Gastroesophageal sphincter (tissue), 4 donors: ENCODE results near the gene MED25. TPM values are rescaled to one million over a fixed set of nuclear protein-coding genes. Genes with fewer than 3 reads are reported as not detected.

ENCODE experiments used
- ATAC-seq: fragments of 150-250 bp; one replicate; pipeline ENCODE4 v1.9.1; 2016; ENCODE audit warnings: mild to moderate bottlenecking, moderate library complexity
- H3K27ac ChIP-seq, 4 donors: fragments of 200-600 bp; sonication (generic) in 3 of 4; 1 replicate in 3 of 4; 2 replicates in 1 of 4; pipeline ENCODE4 v1.5.1; 2016 to 2019
- H3K27me3 ChIP-seq: fragments of 200-600 bp; sonication (generic); one replicate; pipeline ENCODE4 v1.5.1; 2019
- H3K36me3 ChIP-seq, 2 donors: fragments of 200-600 bp; sonication (generic); one replicate each; pipeline ENCODE4 v1.5.1; 2019; ENCODE audit warnings: control low read depth in 1 of 2
- H3K4me1 ChIP-seq, 3 donors: fragments of 200-600 bp; sonication (generic); 1 replicate in 2 of 3; 2 replicates in 1 of 3; pipeline ENCODE4 v1.5.1; 2016 to 2019; ENCODE audit warnings: control low read depth in 2 of 3
- H3K4me3 ChIP-seq, 2 donors: fragments of 200-600 bp; sonication (generic); one replicate each; pipeline ENCODE4 v1.5.1; 2019; ENCODE audit warnings: mild to moderate bottlenecking in 1 of 2, moderate library complexity in 1 of 2
- H3K9me3 ChIP-seq, 3 donors: fragments of 200-600 bp; sonication (generic); one replicate each; pipeline ENCODE4 v1.5.1; 2017 to 2019; ENCODE audit warnings: control low read depth in 2 of 3
- CTCF ChIP-seq, 4 experiments: fragments of 200-600 bp in 2 of 4; fragments of 450-650 bp in 2 of 4; sonication (generic) in 1 of 4; IDR thresholded peaks; one replicate each; pipeline ENCODE4 v1.5.1; 2017 to 2019; ENCODE audit warnings: antibody characterized with exemption in 4 of 4, mild to moderate bottlenecking in 2 of 4, moderate library complexity in 2 of 4
- EP300 ChIP-seq: sonication (generic); formaldehyde crosslinking; IDR thresholded peaks from one replicate; pipeline ENCODE4 v1.6.1; 2017; ENCODE audit warnings: antibody characterized with exemption, mild to moderate bottlenecking
- POLR2A ChIP-seq, 2 donors: fragments of 450-650 bp; IDR thresholded peaks; one replicate each; pipeline ENCODE4 v1.6.1; 2017; ENCODE audit warnings: antibody characterized with exemption in 2 of 2, mild to moderate bottlenecking in 2 of 2, moderate library complexity in 1 of 2
- POLR2AphosphoS5 ChIP-seq: sonication (generic); formaldehyde crosslinking; IDR thresholded peaks from one replicate; pipeline ENCODE4 v1.6.1; 2017; ENCODE audit warnings: antibody characterized with exemption
- WGBS, 2 donors: methylation state at CpG; one replicate each; pipeline ENCODE4 v1.1.5; 2018; ENCODE audit warnings: low coverage in 1 of 2; 5-methylcytosine and 5-hydroxymethylcytosine counted together
- total RNA-seq, 4 donors: library from RNA; depleted of rRNA; stranded (reverse); fragments of >200 nt; gene quantifications; one replicate each; pipeline ENCODE4 v1.1.0, GENCODE V29; 2016

Gene MED25
- total RNA-seq, 4 donors from 2014 or later = 26.7 to 36.1 (median 28.7) TPM

- ATAC-seq = no peak
Measured at GRCh38 chr19:49779731-49780555, 38.1 kb upstream of the MED25 start.

GRCh38 chr19:49780861-49781260 lies 37.2 kb upstream of the MED25 start:
- Histone ChIP-seq H3K4me3 (no peak overlapping the region), H3K36me3 (peaks cover 0 to 65% of the 10 kb centered on the region in 2 donors), H3K27ac (no peak overlapping the region), H3K27me3 (no peaks in the 10 kb centered on the region), H3K9me3 (no peaks in the 10 kb centered on the region), H3K4me1 (peaks cover 0 to 4% (median 0%) of the 10 kb centered on the region in 3 donors)
- ATAC-seq = no peak
- 76 to 84% methylated on average over 3 to 8 of the region's 8 CpGs for WGBS, 2 donors
- TF ChIP-seq CTCF (IDR thresholded peaks at IDR 0.05) = no peak
- TF ChIP-seq POLR2A (IDR thresholded peaks at IDR 0.05) = no peak

More at GRCh38 chr19:49779731-49780555, 38.1 kb upstream of the MED25 start:
- peaks cover 0 to 61% of the 10 kb centered on the region in 2 donors for H3K36me3 ChIP-seq
- H3K27me3 ChIP-seq = no peaks in the 10 kb centered on the region
- TF ChIP-seq POLR2AphosphoS5 (no peak), CTCF (IDR thresholded peaks at IDR 0.05) (no peak), EP300 (no peak), POLR2A (IDR thresholded peaks at IDR 0.05) (no peak)
- no peak overlapping the region for H3K27ac ChIP-seq
- WGBS, 2 donors = 84 to 88% methylated on average over 3 to 9 of the region's 11 CpGs
- H3K9me3 ChIP-seq = no peaks in the 10 kb centered on the region
- peaks cover 0 to 9% (median 0%) of the 10 kb centered on the region in 3 donors for H3K4me1 ChIP-seq
- H3K4me3 ChIP-seq = no peak overlapping the region

- H3K9me3 ChIP-seq = no peaks in the 10 kb centered on the region
- no peak overlapping the region for H3K27ac ChIP-seq
- H3K36me3 ChIP-seq = peaks cover 0 to 65% of the 10 kb centered on the region in 2 donors
- no peak for ATAC-seq
- 92% methylated on average over 2 of the region's 7 CpGs; no CpG with 5 or more reads in 1 of the 2 donors for WGBS, 2 donors
- H3K4me1 ChIP-seq = peaks cover 0 to 6% (median 0%) of the 10 kb centered on the region in 3 donors
- TF ChIP-seq CTCF (IDR thresholded peaks at IDR 0.05) = no peak
- TF ChIP-seq POLR2AphosphoS5 = no peak
- TF ChIP-seq POLR2A (IDR thresholded peaks at IDR 0.05) = no peak
- no peak for TF ChIP-seq EP300
- no peak overlapping the region for H3K4me3 ChIP-seq
- H3K27me3 ChIP-seq = no peaks in the 10 kb centered on the region
Measured at GRCh38 chr19:49781394-49781793, 36.7 kb upstream of the MED25 start.

- no peak for ATAC-seq
- no peak overlapping the region for H3K4me3 ChIP-seq
- peaks cover 0 to 70% of the 10 kb centered on the region in 2 donors for H3K36me3 ChIP-seq
- 100% methylated on average over 1 to 3 of the region's 18 CpGs for WGBS, 2 donors
- no peaks in the 10 kb centered on the region for H3K27me3 ChIP-seq
- H3K27ac ChIP-seq = no peak overlapping the region
- TF ChIP-seq POLR2A (IDR thresholded peaks at IDR 0.05) (no peak), POLR2AphosphoS5 (no peak), CTCF (IDR thresholded peaks at IDR 0.05) (no peak), EP300 (no peak)
- H3K9me3 ChIP-seq = no peaks in the 10 kb centered on the region
- H3K4me1 ChIP-seq = peaks cover 0 to 13% (median 0%) of the 10 kb centered on the region in 3 donors
Measured at GRCh38 chr19:49782515-49782914, 35.6 kb upstream of the MED25 start.

GRCh38 chr19:49786376-49786820 lies 31.7 kb upstream of the MED25 start:
- no peaks in the 10 kb centered on the region for H3K9me3 ChIP-seq
- H3K27ac ChIP-seq = peak overlapping the region in 2 of 4 donors; percentile 38 to 56
- H3K27me3 ChIP-seq = no peaks in the 10 kb centered on the region
- 63 to 69% methylated on average over 3 to 6 of the region's 9 CpGs for WGBS, 2 donors
- peak; percentile 50 for ATAC-seq
- peaks cover 0 to 97% of the 10 kb centered on the region in 2 donors for H3K36me3 ChIP-seq
- H3K4me1 ChIP-seq = peaks cover 0 to 27% (median 0%) of the 10 kb centered on the region in 3 donors
- TF ChIP-seq CTCF (IDR thresholded peaks at IDR 0.05) = no peak
- H3K4me3 ChIP-seq = no peak overlapping the region
